RPMI8226 (cell line): ENCODE results near the gene WNT3.
"Not testable (repeated sequence)": the region's sequence is repeated elsewhere in the genome, so short reads cannot be mapped to it uniquely, and the experiment has no call there.

Source experiments
- DNase-seq: peaks from one replicate; pipeline ENCODE4 v3.0.0-alpha.2; 2015

WNT3 gene

DNA sequence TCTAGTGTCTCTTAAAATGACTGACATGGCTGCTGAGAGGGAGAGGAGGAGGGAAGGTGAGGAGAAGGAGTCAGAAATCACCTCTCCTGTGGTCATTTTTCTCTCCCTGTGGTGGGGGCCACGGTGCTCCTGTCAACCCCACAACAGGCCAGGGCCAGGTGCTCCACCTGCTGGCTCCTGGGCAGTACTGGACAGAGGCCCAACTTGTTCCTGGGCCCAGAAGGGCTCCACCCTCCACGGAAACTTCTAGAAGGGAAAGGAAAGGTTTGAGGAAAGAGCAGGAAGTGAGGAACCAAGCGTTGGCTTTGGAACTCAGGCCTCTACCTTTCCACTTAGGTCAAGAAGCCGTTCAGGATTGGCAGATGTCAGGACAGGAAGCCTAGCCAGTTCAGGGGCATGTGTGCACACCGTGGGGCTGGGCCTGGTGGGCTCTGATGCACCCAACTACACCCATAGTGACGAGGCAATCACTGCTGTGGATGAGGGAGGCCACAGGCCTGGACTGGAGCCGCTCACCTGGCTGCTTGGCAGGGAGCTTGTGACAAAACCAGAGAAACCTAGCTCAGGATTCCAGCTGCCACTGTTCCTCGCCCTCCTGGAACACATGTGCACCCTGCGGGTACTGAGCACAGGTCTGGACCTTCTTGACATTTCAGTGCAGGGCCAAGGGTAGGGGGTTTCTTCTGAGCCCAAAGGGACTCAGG lies 36.1 kb downstream of the WNT3 start:
- peak; percentile 56 for DNase-seq

DNA sequence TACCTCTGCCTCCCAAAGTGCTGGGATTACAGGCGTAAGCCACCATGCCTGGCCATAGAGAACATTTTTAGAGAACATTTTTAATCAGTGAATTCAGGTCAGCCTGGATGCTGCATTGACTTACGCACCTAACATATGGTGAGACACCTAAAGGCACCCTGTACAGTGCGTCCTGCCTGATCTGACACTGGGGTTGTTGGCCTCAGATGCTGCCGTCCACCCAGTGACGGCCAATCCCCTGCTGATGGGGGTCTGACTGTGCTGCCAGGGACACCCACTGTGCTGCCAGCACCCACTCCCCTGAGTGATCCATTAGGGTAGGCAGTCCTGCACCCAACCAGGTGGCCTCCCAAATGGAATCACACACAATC lies 38.5 kb downstream of the WNT3 start:
- no peak for DNase-seq

DNA sequence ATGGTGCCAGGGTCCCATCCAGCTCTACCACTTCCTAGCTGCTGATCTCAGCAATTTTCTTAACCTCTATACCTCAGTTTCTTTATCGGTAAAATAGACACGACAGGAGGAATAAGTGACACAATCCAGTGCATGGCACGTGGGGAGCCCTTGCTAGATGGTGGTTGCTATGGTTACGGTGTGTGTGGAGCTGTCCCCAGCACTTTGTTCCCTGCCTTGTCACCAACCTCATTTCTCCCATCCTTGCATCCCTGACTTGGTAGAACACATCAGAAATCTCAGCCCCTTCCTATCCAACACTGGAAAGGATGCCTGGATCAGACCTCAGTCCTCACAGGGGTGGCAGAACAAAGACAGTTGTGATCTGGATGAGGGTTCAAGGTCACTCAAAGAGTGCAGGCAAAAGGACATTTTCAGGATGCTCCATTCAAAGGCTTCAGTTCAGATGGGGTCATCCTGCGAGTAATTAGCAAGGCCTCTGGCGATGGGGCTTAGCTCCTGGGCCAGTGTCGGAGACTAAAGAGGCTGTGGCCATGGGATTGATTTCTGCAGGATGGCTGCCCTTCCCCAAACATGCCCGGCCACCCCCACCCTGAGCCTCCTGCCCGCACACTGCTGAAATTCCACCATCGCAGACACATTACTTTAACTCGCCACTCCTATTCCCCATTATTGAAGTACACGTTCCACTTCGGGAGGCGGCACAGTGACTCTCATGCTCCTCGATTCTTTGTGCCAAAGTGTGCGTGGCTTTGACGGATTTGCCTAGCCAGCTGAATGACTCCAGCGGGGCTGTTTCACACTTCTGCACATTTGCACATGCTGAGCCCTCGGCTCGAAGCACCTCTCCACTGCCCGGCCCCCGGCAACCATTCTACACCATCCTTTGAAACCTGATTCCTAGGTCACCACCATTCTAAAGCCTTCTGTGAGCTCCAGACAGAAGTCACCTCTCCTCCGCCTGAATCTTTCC lies 40.3 kb downstream of the WNT3 start:
- DNase-seq, result no peak

DNA sequence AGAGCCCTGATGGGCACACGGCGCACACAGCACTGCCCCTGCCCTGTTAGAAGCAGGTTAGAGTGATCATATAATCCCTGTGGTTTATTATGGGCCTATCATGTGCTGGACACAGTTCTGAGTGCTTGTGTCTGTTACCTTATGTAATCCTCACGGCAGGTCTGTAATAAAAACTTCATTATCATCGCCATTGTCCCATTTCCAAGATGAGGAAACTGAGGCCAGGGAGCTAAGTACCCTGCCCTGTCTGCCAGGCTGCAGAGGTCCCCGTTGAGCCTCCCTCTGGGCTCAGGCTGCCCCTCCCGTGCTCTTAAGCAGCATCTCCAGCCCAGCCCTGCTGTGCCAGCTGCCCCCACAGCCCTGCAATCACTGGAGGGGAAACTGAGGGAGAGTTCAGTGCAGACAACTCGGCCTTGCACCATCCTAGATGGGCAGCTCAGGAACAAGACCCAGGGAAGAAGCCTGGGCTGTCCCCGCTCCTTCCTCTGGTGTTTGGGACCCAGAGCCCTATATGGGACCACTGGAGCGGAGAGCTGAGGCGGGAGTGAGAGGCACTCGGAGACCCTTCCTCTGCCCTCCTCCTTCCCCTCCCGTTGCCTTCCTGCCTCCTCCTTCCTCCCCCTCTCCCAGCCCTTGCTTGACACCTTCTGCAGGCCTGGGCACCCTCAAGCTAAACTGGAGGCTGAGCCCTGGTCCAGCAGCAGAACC lies 42.0 kb downstream of the WNT3 start:
- DNase-seq, result no peak

DNA sequence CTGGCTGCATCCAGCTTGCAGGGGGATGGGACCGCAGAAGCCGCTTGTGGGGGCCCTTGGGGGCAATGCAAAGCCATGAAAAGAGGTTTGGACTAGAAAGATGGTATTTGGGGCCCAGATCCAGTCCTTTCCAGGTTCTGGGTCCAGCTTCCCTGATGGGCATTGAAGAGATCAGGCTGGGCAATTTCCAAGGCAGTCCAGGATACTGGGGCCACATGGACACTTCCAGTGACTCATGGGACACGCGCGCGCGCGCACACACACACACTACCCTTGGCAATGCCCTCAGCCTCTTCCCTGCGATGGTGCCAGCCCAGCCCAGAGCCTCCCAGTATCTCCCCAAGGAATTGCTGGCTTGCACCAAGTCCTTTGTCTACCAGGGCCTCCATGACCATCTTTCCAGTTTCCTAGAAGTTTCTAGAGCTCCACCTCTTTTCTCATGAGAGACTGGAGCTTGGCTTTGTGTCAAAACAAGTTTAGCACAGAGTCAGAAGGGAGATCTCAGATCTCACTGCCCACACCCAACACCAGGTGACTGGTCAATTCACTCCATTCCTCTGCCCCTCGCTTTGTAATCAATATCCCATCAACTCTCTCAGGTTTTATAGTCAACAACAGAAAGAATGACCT lies 44.3 kb downstream of the WNT3 start:
- no peak for DNase-seq

GRCh38 chr17:46773676-46774075 lies 44.8 kb downstream of the WNT3 start:
- no peak for DNase-seq

GRCh38 chr17:46773221-46773605 lies 45.3 kb downstream of the WNT3 start:
- no peak for DNase-seq

DNA sequence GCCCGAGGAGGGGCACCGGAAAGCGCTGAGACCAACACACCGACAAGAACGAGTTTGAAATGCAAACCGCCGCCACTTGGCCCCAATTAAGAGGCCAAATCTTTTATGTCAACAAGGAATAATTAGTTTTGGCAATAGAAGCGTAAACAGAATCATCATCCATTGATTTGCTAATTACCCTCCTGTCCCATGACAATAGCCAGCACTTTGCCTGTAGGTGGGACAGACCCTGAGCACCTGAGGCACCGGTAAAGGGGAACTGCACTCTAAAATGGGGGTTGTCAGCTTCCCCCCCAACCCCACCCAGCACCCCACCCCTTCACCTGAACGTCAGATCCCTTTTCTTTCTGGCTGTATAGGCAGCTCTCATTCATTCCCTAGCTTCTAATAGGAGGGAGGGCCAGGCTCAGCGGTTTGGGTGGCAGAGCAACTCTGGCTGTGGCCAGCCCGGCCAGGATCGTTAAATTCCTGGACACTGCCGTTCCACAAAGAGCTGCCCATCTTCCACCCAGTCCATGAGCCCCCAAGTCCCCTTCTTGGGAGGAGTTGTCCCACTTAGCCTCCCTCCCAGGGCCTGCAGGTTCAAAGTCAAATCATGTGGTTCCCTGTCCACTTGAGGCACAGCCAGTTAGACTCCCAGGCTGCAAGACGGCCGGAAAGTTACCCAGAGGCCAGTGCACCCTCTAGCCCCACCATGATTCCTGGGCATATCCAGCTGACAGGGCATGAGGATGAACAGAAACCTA lies 45.8 kb downstream of the WNT3 start:
- no peak for DNase-seq

- peak; percentile 44 for DNase-seq
Observed at GRCh38 chr17:46771561-46772474, 46.7 kb downstream of the WNT3 start.

DNA sequence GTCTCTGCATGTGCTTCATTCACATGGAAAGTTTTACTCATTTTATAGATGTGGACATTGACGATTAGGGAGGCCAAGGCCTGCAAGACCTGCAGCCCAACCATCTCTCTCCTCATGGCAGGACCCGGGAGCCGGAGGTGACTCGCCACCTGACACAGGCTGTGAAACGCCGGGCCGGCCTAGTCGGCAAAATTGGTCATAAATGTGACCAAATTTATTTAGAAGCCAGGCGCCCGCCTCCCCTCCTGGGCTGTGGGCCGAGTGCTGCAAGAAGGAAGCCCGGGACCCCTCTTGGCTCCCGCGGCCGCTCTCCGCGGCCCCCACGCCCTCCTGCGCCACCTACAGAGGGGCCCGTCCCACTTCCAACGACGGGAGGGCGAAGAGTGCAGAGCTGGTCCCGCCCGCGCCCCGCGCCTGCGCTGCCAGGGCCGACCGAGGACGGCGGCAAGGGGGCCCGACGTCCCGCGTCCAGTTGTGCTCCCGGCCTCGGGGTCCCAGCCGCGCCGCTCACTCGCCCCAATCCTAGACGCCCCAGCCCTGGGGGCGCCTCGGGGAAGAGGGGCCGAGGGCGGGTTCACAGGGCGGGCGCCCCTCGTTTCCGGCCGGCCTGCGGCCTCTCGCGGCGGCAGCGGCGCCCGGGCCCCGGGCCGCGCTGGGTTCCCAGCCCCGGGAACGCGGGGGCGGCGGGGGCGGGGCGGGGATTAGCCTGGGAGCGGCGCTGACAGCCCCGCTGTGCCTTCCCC lies 47.5 kb downstream of the WNT3 start:
- peak; percentile 59 for DNase-seq

- no peak for DNase-seq
Observed at GRCh38 chr17:46770439-46770817, 48.1 kb downstream of the WNT3 start.

GRCh38 chr17:46769531-46770438 lies 48.7 kb downstream of the WNT3 start:
- no peak for DNase-seq

GRCh38 chr17:46768896-46769295 lies 49.6 kb downstream of the WNT3 start:
- not testable (repeated sequence) for DNase-seq

GRCh38 chr17:46768540-46768870 lies 50.0 kb downstream of the WNT3 start:
- no peak for DNase-seq

DNA sequence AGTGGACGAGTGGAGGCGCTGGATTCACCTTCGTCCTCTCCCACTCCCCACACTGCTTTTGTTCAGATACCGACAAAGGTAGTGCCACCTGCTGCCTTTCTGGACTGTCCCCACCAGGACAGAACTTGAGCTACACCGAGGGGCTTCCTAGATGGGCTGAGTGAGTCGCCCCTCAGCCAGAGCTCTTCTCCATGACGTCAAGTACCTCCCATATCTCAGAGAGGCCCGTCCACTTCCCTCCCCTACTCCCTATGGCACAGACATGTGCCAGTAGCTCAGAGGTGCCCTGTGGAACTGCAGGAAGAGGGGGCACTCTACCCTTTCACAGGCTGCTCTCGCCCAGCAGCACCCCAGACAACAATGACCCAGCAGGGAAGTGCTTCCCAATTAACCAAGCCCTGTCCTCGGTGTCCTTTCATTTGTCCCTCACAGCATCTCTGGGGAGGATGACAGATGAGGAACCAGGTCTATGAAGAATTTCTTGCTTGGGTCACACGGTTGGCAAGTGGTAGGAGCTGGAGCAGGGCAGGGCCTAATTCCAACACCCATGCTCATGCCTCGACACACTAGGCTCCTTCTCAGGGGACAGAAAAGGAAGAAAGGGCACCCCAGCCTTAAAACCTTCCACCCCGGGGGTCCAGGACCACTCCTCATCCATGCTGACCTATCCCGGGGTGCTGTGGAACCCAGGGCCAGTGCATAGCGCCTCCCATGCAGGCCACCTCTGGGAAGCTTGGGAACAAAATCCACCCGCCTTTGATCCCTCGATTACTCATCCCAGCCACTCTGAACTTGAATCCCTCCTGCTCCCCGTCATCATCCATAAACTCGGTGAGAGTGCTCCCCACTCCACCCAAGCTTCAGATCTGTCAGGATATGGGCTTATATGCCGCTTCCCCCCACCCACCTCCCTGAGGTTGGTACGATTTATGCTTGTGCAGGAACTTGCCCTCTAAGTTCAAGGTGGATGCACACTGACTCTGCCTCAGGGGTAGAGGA lies 51.7 kb downstream of the WNT3 start:
- DNase-seq, result no peak

DNA sequence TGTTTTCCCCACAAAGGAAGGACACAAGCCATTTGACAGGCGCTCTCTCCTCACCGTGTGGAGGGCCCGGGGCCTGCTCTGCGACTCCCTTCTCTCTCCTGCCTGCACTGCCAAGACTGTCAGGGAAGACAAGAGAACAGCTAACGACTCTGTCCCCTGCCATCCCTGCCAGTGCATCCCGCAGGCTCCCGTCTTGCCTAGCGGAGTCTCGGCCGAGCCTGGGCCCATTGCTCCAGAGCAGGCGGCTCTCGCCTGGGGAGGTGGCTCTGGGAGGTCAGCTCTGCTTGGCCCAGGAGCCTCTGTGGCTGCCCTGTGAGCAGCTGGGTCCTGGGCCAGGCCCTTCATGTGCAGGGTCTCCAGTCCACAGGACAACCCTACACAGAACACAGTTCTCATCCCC lies 53.0 kb downstream of the WNT3 start:
- no peak for DNase-seq

DNA sequence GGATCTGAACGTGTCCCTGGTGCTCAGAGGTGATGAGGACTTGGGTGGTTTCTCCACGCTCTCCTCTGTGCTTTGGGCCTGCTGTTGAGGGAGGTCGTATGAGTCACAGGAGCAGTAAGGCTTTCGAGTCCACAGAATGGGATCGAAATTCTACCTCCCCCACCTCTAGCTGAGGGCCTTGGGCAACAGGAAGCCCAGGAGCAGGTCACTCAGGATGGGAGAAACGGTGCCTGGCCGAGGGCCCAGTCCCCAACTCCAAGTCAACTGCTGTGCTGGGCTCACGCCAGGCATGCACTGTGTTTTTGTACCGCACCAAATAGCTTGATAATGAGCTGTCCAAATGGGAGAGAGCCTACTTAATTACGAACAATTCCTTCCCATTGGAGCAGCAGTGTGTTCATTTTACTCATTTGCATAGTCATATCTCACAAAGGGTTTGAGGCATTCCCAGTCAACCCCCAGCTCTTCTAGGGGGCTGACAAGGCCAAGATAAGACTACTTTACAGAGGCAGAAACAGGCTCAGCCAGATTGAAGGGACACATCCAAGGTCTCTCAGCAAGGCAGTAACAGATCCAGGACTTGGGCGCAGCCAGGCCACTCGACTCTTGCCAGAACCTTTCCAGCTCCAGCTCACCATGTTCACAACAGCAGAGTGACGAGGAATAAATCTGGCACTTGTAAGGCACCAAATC lies 53.6 kb downstream of the WNT3 start:
- DNase-seq, result no peak
